ENCODE measurements around the gene RIMS4. TPM values are rescaled to one million over a fixed set of nuclear protein-coding genes. Genes with fewer than 3 reads are reported as not detected.

Gene RIMS4
- total and polyA plus RNA-seq, 2 of the 8 experiments (the other 6 are each of a cell fraction or from before 2014, with no cell fraction given), result 13.3 to 44.2 TPM

DNA sequence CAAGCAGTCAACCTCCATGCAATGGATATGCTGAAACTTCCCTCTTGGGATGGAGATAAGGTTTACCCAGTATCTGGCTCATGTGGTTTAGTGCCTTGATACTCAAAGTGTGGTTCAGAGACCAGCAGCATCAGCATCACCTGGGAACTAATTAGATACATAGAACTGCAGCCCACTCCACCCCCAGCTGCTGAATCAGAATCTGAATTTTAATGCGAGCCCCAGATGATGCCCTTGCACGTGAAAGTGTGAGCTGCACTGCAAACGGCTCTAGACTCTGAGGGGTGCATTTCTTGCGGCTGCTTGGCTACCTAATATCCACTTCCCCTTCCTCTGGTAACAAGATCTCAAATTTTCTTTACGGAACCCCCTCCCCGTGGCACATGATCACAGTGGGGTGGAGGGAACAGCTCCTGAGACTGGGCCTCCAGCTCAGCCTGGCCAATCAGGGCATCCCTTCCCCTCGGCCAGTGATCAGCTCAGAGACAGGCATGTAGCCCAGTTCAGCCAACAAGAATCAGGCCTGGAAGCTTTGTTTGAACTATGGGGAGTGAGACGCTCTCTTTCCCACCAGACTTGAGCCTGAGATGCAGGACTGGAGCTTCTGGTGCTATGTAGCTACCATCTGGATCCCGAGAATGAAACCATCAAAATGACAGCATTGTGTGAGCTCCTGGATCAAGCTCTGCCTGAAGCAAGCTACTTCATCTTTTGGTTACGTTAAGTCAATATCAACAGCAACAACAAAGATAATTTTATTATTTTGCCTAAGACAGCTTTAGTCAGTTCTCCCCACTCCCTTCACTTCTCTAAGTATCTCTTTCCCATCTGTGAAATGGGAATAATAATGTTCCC lies 51.9 kb downstream of the RIMS4 start:
- Histone ChIP-seq H3K23me2 (ENCODE audit: low read depth, low read length) (no peaks in the 10 kb centered on the region), H3K27ac (ENCODE audit: low read depth, low read length) (no peak overlapping the region), H2BK15ac (ENCODE audit: low read length) (no peak overlapping the region), H3K14ac (ENCODE audit: insufficient read length) (no peak overlapping the region), H4K91ac (replicated peaks; ENCODE audit: insufficient read length, low read length) (no peak overlapping the region), H2BK5ac (ENCODE audit: low read depth, low read length) (no peak overlapping the region), H3K79me2 (ENCODE audit: control insufficient read depth in 1 of 2, insufficient read depth in 2 of 2, low read length in 2 of 2) (no peaks in the 10 kb centered on the region), H2BK120ac (replicated peaks; ENCODE audit: low read depth, low read length) (no peak overlapping the region), H2BK20ac (ENCODE audit: low read length) (no peak overlapping the region), H2BK12ac (ENCODE audit: low read depth, low read length) (no peak overlapping the region), H2AK5ac (ENCODE audit: low read depth, low read length) (no peak overlapping the region), H3K36me3 (ENCODE audit: control insufficient read depth in 2 of 4, insufficient read depth in 4 of 4, low read length in 3 of 4) (peaks cover 0 to 9% (median 2%) of the 10 kb centered on the region in 4 experiments; a peak in 3 of 8 replicates), H3K27me3 (replicated peaks in 1 of 4; ENCODE audit: control insufficient read depth in 3 of 4, extremely low read depth in 1 of 4, insufficient read depth in 3 of 4, low read length in 3 of 4) (no peaks in the 10 kb centered on the region), H3K4me3 (ENCODE audit: extremely low read depth in 1 of 4, insufficient read depth in 2 of 4, low read depth in 3 of 4, low read length in 4 of 4) (no peak overlapping the region), H4K5ac (ENCODE audit: insufficient read length, low read depth, low read length) (no peak overlapping the region), H3K9me3 (ENCODE audit: insufficient read depth in 2 of 2, low read depth in 1 of 2, low read length in 1 of 2) (no peaks in the 10 kb centered on the region), H3K4me1 (replicated peaks in 1 of 4; ENCODE audit: control insufficient read depth in 3 of 4, insufficient read depth in 4 of 4, low read length in 3 of 4) (0 out of 7 replicates have a peak, but pooled peaks cover 0 to 3% (median under 1%) of the 10 kb centered on the region in 4 experiments), H3K4ac (replicated peaks; ENCODE audit: insufficient read length, low read depth, low read length) (no peak overlapping the region), H3K9ac (replicated peaks in 1 of 4; ENCODE audit: extremely low read depth in 1 of 4, low read depth in 3 of 4, low read length in 3 of 4) (no peak overlapping the region), H4K8ac (ENCODE audit: extremely low read depth, insufficient read depth, low read length) (no peak overlapping the region), H3K56ac (replicated peaks; ENCODE audit: insufficient read length, low read depth, low read length) (no peak overlapping the region), H4K20me1 (replicated peaks in 1 of 2; ENCODE audit: control insufficient read depth in 1 of 2, insufficient read depth in 2 of 2, low read length in 2 of 2) (peaks cover 0 to 8% of the 10 kb centered on the region in 2 experiments), H2AFZ (ENCODE audit: low read length) (no peak overlapping the region), H3K18ac (ENCODE audit: extremely low read depth, low read length) (no peak overlapping the region), H3K23ac (ENCODE audit: insufficient read length) (no peak overlapping the region), H3K4me2 (ENCODE audit: insufficient read depth in 1 of 2, low read depth in 2 of 2, low read length in 2 of 2) (no peak overlapping the region), H3K79me1 (ENCODE audit: low read depth, low read length) (no peaks in the 10 kb centered on the region)
- ChIA-PET CTCF (ENCODE audit: partially characterized antibody) (interaction anchor here (0.9 to 17.1 kb wide), 7 partner anchors 10 to 108 kb away, joined by 3 to 256 read pairs (median 4); partner anchors contain the start of gene KCNK15), POLR2A (ENCODE audit: partially characterized antibody) (interaction anchor here (0.6 to 1.3 kb wide), 2 partner anchors 39 to 61 kb away, joined by 3 read pairs; no protein-coding TSS in a partner anchor)
- no peak for FAIRE-seq
- no peak for DNase-seq (ENCODE audit: low read depth in 1 of 2, low spot score in 2 of 2)
- 89% methylated on average over 10 of the region's 10 CpGs; no CpG with 5 or more reads in 1 of the 2 experiments for WGBS, 2 experiments (ENCODE audit: extremely low coverage in 1 of 2, insufficient coverage in 1 of 2, insufficient read length in 1 of 2, insufficient replicate concordance in 2 of 2, low coverage in 1 of 2, low lambda C conversion rate in 2 of 2, missing lambda C conversion rate in 1 of 2)
- TF ChIP-seq SP2 (IDR thresholded peaks at IDR 0.05; ENCODE audit: low read length) (no peak), BCL11A (IDR thresholded peaks at IDR 0.05; ENCODE audit: low read depth in 2 of 2, low read length in 2 of 2) (no peak), RBBP5 (IDR thresholded peaks at IDR 0.05; ENCODE audit: borderline replicate concordance, low read depth, low read length) (no peak), CREB1 (IDR thresholded peaks at IDR 0.05) (no peak), PHF8 (conservative IDR thresholded peaks at IDR 0.05; ENCODE audit: low read depth, low read length) (no peak), TBP (IDR thresholded peaks at IDR 0.05; ENCODE audit: low read depth, low read length) (no peak), CEBPB (IDR thresholded peaks at IDR 0.05; ENCODE audit: low read depth, low read length) (no peak)
- TF ChIP-seq, protein P1, sequence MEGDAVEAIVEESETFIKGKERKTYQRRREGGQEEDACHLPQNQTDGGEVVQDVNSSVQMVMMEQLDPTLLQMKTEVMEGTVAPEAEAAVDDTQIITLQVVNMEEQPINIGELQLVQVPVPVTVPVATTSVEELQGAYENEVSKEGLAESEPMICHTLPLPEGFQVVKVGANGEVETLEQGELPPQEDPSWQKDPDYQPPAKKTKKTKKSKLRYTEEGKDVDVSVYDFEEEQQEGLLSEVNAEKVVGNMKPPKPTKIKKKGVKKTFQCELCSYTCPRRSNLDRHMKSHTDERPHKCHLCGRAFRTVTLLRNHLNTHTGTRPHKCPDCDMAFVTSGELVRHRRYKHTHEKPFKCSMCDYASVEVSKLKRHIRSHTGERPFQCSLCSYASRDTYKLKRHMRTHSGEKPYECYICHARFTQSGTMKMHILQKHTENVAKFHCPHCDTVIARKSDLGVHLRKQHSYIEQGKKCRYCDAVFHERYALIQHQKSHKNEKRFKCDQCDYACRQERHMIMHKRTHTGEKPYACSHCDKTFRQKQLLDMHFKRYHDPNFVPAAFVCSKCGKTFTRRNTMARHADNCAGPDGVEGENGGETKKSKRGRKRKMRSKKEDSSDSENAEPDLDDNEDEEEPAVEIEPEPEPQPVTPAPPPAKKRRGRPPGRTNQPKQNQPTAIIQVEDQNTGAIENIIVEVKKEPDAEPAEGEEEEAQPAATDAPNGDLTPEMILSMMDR (IDR thresholded peaks at IDR 0.05; ENCODE audit: control extremely low read depth in 1 of 3, insufficient read depth in 1 of 3, low read depth in 1 of 3, low read length in 3 of 3), result no peak
- TF ChIP-seq, protein P2, sequence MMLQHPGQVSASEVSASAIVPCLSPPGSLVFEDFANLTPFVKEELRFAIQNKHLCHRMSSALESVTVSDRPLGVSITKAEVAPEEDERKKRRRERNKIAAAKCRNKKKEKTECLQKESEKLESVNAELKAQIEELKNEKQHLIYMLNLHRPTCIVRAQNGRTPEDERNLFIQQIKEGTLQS (IDR thresholded peaks at IDR 0.05; ENCODE audit: insufficient read depth, low read depth, low read length), result no peak

Data from H1 (cell line).